Right atrium auricular region (tissue), 2 donors: ENCODE data around the gene TSPAN16. TPM values are rescaled to one million over a fixed set of nuclear protein-coding genes. Genes with fewer than 3 reads are reported as not detected.

Source experiments
- DNase-seq: peaks from one replicate; pipeline ENCODE4 v3.0.0-alpha.2; 2019; ENCODE audit warnings: low spot score
- H3K27ac ChIP-seq, 2 donors: fragments of 200-600 bp; sonication (generic); 1 replicate in 1 of 2; 2 replicates in 1 of 2; pipeline ENCODE4 v1.5.1; 2016 to 2019
- H3K27me3 ChIP-seq, 2 donors: fragments of 200-600 bp; sonication (generic); one replicate each; pipeline versions ENCODE4 v1.5.1 to v1.6.0; 2017 to 2019
- H3K36me3 ChIP-seq: fragments of 200-600 bp; sonication (generic); one replicate; pipeline ENCODE4 v1.5.1; 2016
- H3K4me1 ChIP-seq, 2 donors: fragments of 200-600 bp; sonication (generic); one replicate each; pipeline versions ENCODE4 v1.5.1 to v1.6.0; 2017 to 2019
- H3K4me3 ChIP-seq, 2 donors: fragments of 200-600 bp; sonication (generic); 1 replicate in 1 of 2; 2 replicates in 1 of 2; pipeline ENCODE4 v1.5.1; 2017 to 2019; ENCODE audit warnings: mild to moderate bottlenecking in 1 of 2, moderate library complexity in 1 of 2
- H3K9me3 ChIP-seq, 2 donors: fragments of 200-600 bp; sonication (generic); one replicate each; pipeline ENCODE4 v1.5.1; 2019
- total RNA-seq, 2 donors: library from RNA; depleted of rRNA; stranded (reverse); fragments of >200 nt; gene quantifications; one replicate each; pipeline ENCODE4 v1.1.0, GENCODE V29; 2016
- TF ChIP-seq, protein P1 (sequence below), 2 donors: fragments of 200-600 bp; sonication (generic); IDR thresholded peaks; one replicate each; pipeline ENCODE4 v1.5.1; 2019; ENCODE audit warnings: antibody characterized with exemption in 2 of 2

Gene TSPAN16
- total RNA-seq, 2 donors from 2014 or later: not detected

DNA sequence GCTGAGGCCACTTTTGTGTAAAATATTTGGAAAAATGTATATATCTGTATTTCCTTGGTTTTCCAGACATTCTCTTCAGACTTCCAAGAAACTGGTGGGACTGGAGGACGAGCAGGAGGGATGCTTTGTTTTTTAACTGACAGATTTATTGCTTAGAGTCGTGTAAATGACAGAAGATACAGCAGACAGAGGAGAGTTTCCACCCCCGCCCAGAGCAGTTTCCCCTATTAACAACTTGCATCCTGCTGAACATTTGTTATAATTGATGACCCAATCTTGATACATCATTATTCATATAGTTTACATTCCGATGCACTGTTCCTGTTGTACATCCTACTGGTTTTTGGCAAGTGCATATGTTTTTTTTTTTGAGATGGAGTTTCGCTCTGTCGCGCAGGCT, 26.6 kb upstream of the TSPAN16 start:
- Histone ChIP-seq H3K4me1 (peaks cover 0 to 24% of the 10 kb centered on the region in 2 donors), H3K36me3 (no peaks in the 10 kb centered on the region), H3K9me3 (no peaks in the 10 kb centered on the region), H3K27ac (peak overlapping the region; percentile 55 to 75), H3K4me3 (no peak overlapping the region), H3K27me3 (no peaks in the 10 kb centered on the region)
- no peak for DNase-seq
- TF ChIP-seq, protein P1, sequence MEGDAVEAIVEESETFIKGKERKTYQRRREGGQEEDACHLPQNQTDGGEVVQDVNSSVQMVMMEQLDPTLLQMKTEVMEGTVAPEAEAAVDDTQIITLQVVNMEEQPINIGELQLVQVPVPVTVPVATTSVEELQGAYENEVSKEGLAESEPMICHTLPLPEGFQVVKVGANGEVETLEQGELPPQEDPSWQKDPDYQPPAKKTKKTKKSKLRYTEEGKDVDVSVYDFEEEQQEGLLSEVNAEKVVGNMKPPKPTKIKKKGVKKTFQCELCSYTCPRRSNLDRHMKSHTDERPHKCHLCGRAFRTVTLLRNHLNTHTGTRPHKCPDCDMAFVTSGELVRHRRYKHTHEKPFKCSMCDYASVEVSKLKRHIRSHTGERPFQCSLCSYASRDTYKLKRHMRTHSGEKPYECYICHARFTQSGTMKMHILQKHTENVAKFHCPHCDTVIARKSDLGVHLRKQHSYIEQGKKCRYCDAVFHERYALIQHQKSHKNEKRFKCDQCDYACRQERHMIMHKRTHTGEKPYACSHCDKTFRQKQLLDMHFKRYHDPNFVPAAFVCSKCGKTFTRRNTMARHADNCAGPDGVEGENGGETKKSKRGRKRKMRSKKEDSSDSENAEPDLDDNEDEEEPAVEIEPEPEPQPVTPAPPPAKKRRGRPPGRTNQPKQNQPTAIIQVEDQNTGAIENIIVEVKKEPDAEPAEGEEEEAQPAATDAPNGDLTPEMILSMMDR (IDR thresholded peaks at IDR 0.05): no peak

- Histone ChIP-seq H3K4me3 (no peak overlapping the region), H3K27ac (no peak overlapping the region), H3K4me1 (peaks cover 0 to 12% of the 10 kb centered on the region in 2 donors), H3K36me3 (no peaks in the 10 kb centered on the region), H3K9me3 (no peaks in the 10 kb centered on the region), H3K27me3 (no peaks in the 10 kb centered on the region)
- no peak for DNase-seq
- TF ChIP-seq, protein P1 (IDR thresholded peaks at IDR 0.05): no peak
Measured at GRCh38 chr19:11273296-11273695, 22.7 kb upstream of the TSPAN16 start.

GRCh38 chr19:11273989-11274388, 22.0 kb upstream of the TSPAN16 start:
- Histone ChIP-seq H3K27me3 (no peaks in the 10 kb centered on the region), H3K4me1 (peaks cover 0 to 7% of the 10 kb centered on the region in 2 donors), H3K27ac (no peak overlapping the region), H3K4me3 (no peak overlapping the region), H3K36me3 (no peaks in the 10 kb centered on the region), H3K9me3 (no peaks in the 10 kb centered on the region)
- DNase-seq: no peak
- TF ChIP-seq, protein P1 (IDR thresholded peaks at IDR 0.05): no peak

- Histone ChIP-seq H3K9me3 (no peaks in the 10 kb centered on the region), H3K36me3 (no peaks in the 10 kb centered on the region), H3K27ac (no peak overlapping the region), H3K27me3 (no peaks in the 10 kb centered on the region), H3K4me3 (no peak overlapping the region), H3K4me1 (peaks cover 0 to under 1% of the 10 kb centered on the region in 2 donors)
- DNase-seq: no peak
- TF ChIP-seq, protein P1 (IDR thresholded peaks at IDR 0.05): no peak
Measured at GRCh38 chr19:11274533-11275086, 21.4 kb upstream of the TSPAN16 start.

- Histone ChIP-seq H3K4me3 (no peak overlapping the region), H3K9me3 (no peaks in the 10 kb centered on the region), H3K27ac (no peak overlapping the region), H3K36me3 (no peaks in the 10 kb centered on the region), H3K4me1 (no peaks in the 10 kb centered on the region), H3K27me3 (no peaks in the 10 kb centered on the region)
- DNase-seq: no peak
- TF ChIP-seq, protein P1 (IDR thresholded peaks at IDR 0.05): no peak
Measured at GRCh38 chr19:11278670-11279069, 17.3 kb upstream of the TSPAN16 start.
